ENCODE data around the gene CYBRD1. TPM values are rescaled to one million over a fixed set of nuclear protein-coding genes. Genes with fewer than 3 reads are reported as not detected.

Gene CYBRD1
- polyA plus RNA-seq, 1 donor (not counting 4 experiments of a cell fraction or from before 2014, with no cell fraction given), result 72.7 TPM

DNA sequence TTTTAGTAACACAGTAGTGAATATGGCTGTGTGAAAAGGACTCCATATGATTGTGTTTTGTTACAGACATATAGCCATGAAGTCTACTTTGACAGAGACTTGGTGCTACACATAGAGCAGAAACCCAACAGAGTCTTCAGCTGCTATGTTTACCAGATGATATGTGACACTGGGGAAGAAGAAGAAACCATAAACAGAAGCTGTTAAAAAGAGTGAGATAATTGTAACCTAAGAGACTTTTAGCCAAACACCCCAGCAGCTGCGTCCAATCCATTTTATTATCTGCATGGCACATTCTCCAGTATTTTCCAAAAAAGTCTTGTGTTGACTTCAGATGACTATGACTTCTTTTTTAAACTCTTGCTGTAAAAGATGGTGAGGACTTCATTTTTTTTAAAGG, 41.4 kb upstream of the CYBRD1 start:
- dilution Hi-C loops (cut with MboI; ENCODE audit: extremely low pct_ligation_motif_present, low sequenced_read_pairs), result no loop called here
- H3K36me3 ChIP-seq (ENCODE audit: control insufficient read depth in 2 of 2, extremely low read depth in 1 of 2, insufficient read depth in 2 of 2, low read length in 2 of 2), result peaks cover 8 to 10% of the 10 kb centered on the region in 2 experiments

DNA sequence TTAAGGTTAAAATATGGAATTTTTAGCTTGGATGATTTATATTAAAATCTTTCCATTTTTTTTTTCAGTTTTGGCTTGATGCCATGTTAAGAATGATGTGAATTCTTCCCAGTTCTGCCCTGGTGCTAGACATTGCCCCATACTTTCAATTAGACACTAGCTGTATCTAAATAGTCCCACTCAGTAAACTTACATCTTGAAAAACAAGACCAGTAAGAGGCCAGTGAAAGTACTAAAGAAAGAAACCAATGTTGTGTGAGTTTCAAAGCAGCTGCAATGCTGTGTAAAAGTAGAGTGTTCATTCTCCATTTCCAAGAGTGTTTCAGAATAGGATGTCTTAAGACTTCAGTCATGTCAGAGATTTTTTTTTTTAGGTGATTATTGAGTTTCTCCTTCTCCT, 40.0 kb upstream of the CYBRD1 start:
- H4K20me1 ChIP-seq (ENCODE audit: control insufficient read depth, extremely low read depth, insufficient read depth, low read length), result no peaks in the 10 kb centered on the region
- no peak overlapping the region for H3K4me3 ChIP-seq (ENCODE audit: control insufficient read depth in 2 of 3, extremely low read depth in 1 of 3, insufficient read depth in 2 of 3, low read depth in 1 of 3, low read length in 3 of 3)
- no peak overlapping the region for H2AFZ ChIP-seq (ENCODE audit: control insufficient read depth, low read length)
- dilution Hi-C loops (cut with MboI; ENCODE audit: extremely low pct_ligation_motif_present, low sequenced_read_pairs), result no loop called here
- H3K9me3 ChIP-seq (ENCODE audit: control insufficient read depth, low read depth, low read length), result no peaks in the 10 kb centered on the region
- FAIRE-seq, result no peak
- no peak for TF ChIP-seq EZH2 (IDR thresholded peaks at IDR 0.05; ENCODE audit: low read length)
- TF ChIP-seq, protein P1, sequence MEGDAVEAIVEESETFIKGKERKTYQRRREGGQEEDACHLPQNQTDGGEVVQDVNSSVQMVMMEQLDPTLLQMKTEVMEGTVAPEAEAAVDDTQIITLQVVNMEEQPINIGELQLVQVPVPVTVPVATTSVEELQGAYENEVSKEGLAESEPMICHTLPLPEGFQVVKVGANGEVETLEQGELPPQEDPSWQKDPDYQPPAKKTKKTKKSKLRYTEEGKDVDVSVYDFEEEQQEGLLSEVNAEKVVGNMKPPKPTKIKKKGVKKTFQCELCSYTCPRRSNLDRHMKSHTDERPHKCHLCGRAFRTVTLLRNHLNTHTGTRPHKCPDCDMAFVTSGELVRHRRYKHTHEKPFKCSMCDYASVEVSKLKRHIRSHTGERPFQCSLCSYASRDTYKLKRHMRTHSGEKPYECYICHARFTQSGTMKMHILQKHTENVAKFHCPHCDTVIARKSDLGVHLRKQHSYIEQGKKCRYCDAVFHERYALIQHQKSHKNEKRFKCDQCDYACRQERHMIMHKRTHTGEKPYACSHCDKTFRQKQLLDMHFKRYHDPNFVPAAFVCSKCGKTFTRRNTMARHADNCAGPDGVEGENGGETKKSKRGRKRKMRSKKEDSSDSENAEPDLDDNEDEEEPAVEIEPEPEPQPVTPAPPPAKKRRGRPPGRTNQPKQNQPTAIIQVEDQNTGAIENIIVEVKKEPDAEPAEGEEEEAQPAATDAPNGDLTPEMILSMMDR (optimal IDR thresholded peaks at IDR 0.05 in 1 of 3, IDR thresholded peaks at IDR 0.05 in 1 of 3, conservative IDR thresholded peaks at IDR 0.05 in 1 of 3; ENCODE audit: extremely low read depth in 1 of 3, insufficient read depth in 2 of 3, low read length in 3 of 3), result no peak
- H3K9ac ChIP-seq (ENCODE audit: control insufficient read depth, extremely low read depth, insufficient read depth, low read length), result no peak overlapping the region
- H3K4me1 ChIP-seq (ENCODE audit: control insufficient read depth, extremely low read depth, insufficient read depth, low read length), result no peaks in the 10 kb centered on the region
- no peaks in the 10 kb centered on the region for H3K9me1 ChIP-seq (ENCODE audit: control insufficient read depth, extremely low read depth, insufficient read depth, low read length)
- H3K4me2 ChIP-seq (ENCODE audit: control insufficient read depth, extremely low read depth, insufficient read depth, low read depth, low read length), result no peak overlapping the region
- no peak overlapping the region for H3K27ac ChIP-seq (ENCODE audit: control insufficient read depth, insufficient read depth, low read length)
- no peaks in the 10 kb centered on the region for H3K79me2 ChIP-seq (ENCODE audit: control insufficient read depth, insufficient read depth, low read length)
- no peak for DNase-seq (ENCODE audit: low read depth, low spot score)
- no peaks in the 10 kb centered on the region for H3K27me3 ChIP-seq (ENCODE audit: control insufficient read depth, extremely low read depth, insufficient read depth, low read length)
- peaks cover 8 to 10% of the 10 kb centered on the region in 2 experiments for H3K36me3 ChIP-seq (ENCODE audit: control insufficient read depth in 2 of 2, extremely low read depth in 1 of 2, insufficient read depth in 2 of 2, low read length in 2 of 2)

More for the DNA sequence above, 41.4 kb upstream of the CYBRD1 start:
- H3K4me1 ChIP-seq (ENCODE audit: control insufficient read depth, extremely low read depth, insufficient read depth, low read length), result no peaks in the 10 kb centered on the region
- FAIRE-seq (no peak), DNase-seq (ENCODE audit: low read depth, low spot score) (no peak)
- no peak overlapping the region for H3K9ac ChIP-seq (ENCODE audit: control insufficient read depth, extremely low read depth, insufficient read depth, low read length)
- no peaks in the 10 kb centered on the region for H3K9me3 ChIP-seq (ENCODE audit: control insufficient read depth, low read depth, low read length)
- no peaks in the 10 kb centered on the region for H4K20me1 ChIP-seq (ENCODE audit: control insufficient read depth, extremely low read depth, insufficient read depth, low read length)
- TF ChIP-seq, protein P1 (optimal IDR thresholded peaks at IDR 0.05 in 1 of 3, IDR thresholded peaks at IDR 0.05 in 1 of 3, conservative IDR thresholded peaks at IDR 0.05 in 1 of 3; ENCODE audit: extremely low read depth in 1 of 3, insufficient read depth in 2 of 3, low read length in 3 of 3), result no peak
- no peak for TF ChIP-seq EZH2 (IDR thresholded peaks at IDR 0.05; ENCODE audit: low read length)
- H3K27me3 ChIP-seq (ENCODE audit: control insufficient read depth, extremely low read depth, insufficient read depth, low read length), result no peaks in the 10 kb centered on the region
- H3K79me2 ChIP-seq (ENCODE audit: control insufficient read depth, insufficient read depth, low read length), result no peaks in the 10 kb centered on the region
- H3K4me2 ChIP-seq (ENCODE audit: control insufficient read depth, extremely low read depth, insufficient read depth, low read depth, low read length), result no peak overlapping the region
- no peak overlapping the region for H2AFZ ChIP-seq (ENCODE audit: control insufficient read depth, low read length)
- no peaks in the 10 kb centered on the region for H3K9me1 ChIP-seq (ENCODE audit: control insufficient read depth, extremely low read depth, insufficient read depth, low read length)
- H3K4me3 ChIP-seq (ENCODE audit: control insufficient read depth in 2 of 3, extremely low read depth in 1 of 3, insufficient read depth in 2 of 3, low read depth in 1 of 3, low read length in 3 of 3), result no peak overlapping the region
- H3K27ac ChIP-seq (ENCODE audit: control insufficient read depth, insufficient read depth, low read length), result no peak overlapping the region
